ENCODE results near the gene CASQ2. TPM values are rescaled to one million over a fixed set of nuclear protein-coding genes. Genes with fewer than 3 reads are reported as not detected.

Gene CASQ2
- total and polyA plus RNA-seq, 10 of the 15 experiments (the other 5 are each of a cell fraction or from before 2014, with no cell fraction given): not detected

GRCh38 chr1:115666206-115666605 is 102.3 kb downstream of the CASQ2 start (continued):
- TF ChIP-seq TCF7 (IDR thresholded peaks at IDR 0.05; ENCODE audit: borderline replicate concordance): no peak

GRCh38 chr1:115665319-115666096 is 103.0 kb downstream of the CASQ2 start:
- Histone ChIP-seq H4K20me1 (ENCODE audit: control insufficient read depth, insufficient read depth) (no peaks in the 10 kb centered on the region), H2AFZ (ENCODE audit: control insufficient read depth, low read depth, low read length) (no peak overlapping the region), H3K4me1 (ENCODE audit: control insufficient read depth, insufficient read depth, low read length) (no peaks in the 10 kb centered on the region), H3K4me2 (ENCODE audit: control insufficient read depth, insufficient read depth) (no peak overlapping the region), H3K9me3 (replicated peaks; ENCODE audit: control insufficient read depth, insufficient read depth, low read length) (peaks cover 1% of the 10 kb centered on the region; the same call in 2 of the 3 replicates), H3K9ac (ENCODE audit: control insufficient read depth, insufficient read depth, low read length) (no peak overlapping the region), H3K27ac (ENCODE audit: control insufficient read depth, insufficient read depth) (no peak overlapping the region), H3K36me3 (ENCODE audit: control insufficient read depth in 2 of 2, insufficient read depth in 2 of 2, low read length in 1 of 2) (peaks cover 9 to 14% of the 10 kb centered on the region in 2 experiments), H3K4me3 (no peak overlapping the region), H3K27me3 (replicated peaks in 1 of 2; ENCODE audit: control insufficient read depth in 2 of 2, insufficient read depth in 2 of 2, low read length in 1 of 2) (no peaks in the 10 kb centered on the region), H3K79me2 (ENCODE audit: control insufficient read depth, insufficient read depth, low read length) (no peaks in the 10 kb centered on the region)
- intact Hi-C loops (cut with micrococcal nuclease; ENCODE audit: unreplicated experiment) (no loop called here), in situ Hi-C loops (cut with MboI) (no loop called here)
- no peak for ATAC-seq
- 97% methylated on average over 7 of the region's 7 CpGs for WGBS (ENCODE audit: insufficient coverage, insufficient replicate concordance, low lambda C conversion rate, missing lambda C conversion rate)
- ChIA-PET RAD21 (ENCODE audit: unreplicated experiment) (no interaction called here), CTCF (no interaction called here), SMC1A (ENCODE audit: uncharacterized antibody, unreplicated experiment) (no interaction called here), POLR2A (no interaction called here)
- no peak for FAIRE-seq
- DNase-seq (ENCODE audit: low read depth, low spot score): no peak
- no TSS peak for BruUV-seq (replicated peaks)
- no peak for TF ChIP-seq ATF7 (IDR thresholded peaks at IDR 0.05; ENCODE audit: low read depth)
- no peak for TF ChIP-seq HDAC6 (IDR thresholded peaks at IDR 0.05; ENCODE audit: unreplicated experiment)
- TF ChIP-seq USF2 (IDR thresholded peaks at IDR 0.05; ENCODE audit: borderline replicate concordance, low read depth, low read length): no peak
- no peak for TF ChIP-seq YY1 (IDR thresholded peaks at IDR 0.05; ENCODE audit: low read depth, low read length)
- no peak for TF ChIP-seq PRDM15 (CRISPR knock-in tag; IDR thresholded peaks at IDR 0.05)
- TF ChIP-seq TCF7 (IDR thresholded peaks at IDR 0.05; ENCODE audit: borderline replicate concordance): no peak
- no peak for TF ChIP-seq RAD21 (IDR thresholded peaks at IDR 0.05; ENCODE audit: insufficient read depth, low read depth, low read length)
- TF ChIP-seq E2F8 (IDR thresholded peaks at IDR 0.05; ENCODE audit: low read depth, partially characterized antibody): no peak
- no peak for TF ChIP-seq PAX5 (IDR thresholded peaks at IDR 0.05; ENCODE audit: borderline replicate concordance, low read depth, low read length)
- no peak for TF ChIP-seq PKNOX1 (IDR thresholded peaks at IDR 0.05)
